ENCODE results near the gene KCNJ18. TPM values are rescaled to one million over a fixed set of nuclear protein-coding genes. Genes with fewer than 3 reads are reported as not detected.
"Not testable (repeated sequence)": the region's sequence is repeated elsewhere in the genome, so short reads cannot be mapped to it uniquely, and the experiment has no call there.

Gene KCNJ18
- total RNA-seq, 1 donor from 2014 or later, result not detected

DNA sequence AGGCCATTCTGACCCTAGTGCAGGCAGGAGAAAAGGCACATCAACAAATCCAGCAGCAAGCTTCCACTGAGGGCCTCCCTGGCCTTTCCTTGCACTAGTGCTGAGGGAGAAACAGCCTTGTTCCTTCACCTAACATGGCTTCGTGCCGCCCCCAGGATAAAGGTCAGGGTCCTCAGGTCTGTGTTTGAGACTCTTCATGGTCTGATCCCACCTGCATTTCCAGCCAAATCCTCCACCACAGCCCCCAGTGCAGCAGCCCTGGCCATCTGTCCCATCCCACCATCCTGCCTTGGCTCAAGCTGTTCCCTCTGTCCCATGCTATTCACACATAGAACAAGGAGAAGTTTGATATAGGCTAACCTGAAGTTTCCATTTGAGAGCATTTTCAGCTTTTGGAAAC lies 20.9 kb upstream of the KCNJ18 start:
- not testable (repeated sequence) for DNase-seq

- not testable (repeated sequence) for DNase-seq
These were observed 20.5 kb upstream of the KCNJ18 start for GRCh38 chr17:21671871-21672270.

DNA sequence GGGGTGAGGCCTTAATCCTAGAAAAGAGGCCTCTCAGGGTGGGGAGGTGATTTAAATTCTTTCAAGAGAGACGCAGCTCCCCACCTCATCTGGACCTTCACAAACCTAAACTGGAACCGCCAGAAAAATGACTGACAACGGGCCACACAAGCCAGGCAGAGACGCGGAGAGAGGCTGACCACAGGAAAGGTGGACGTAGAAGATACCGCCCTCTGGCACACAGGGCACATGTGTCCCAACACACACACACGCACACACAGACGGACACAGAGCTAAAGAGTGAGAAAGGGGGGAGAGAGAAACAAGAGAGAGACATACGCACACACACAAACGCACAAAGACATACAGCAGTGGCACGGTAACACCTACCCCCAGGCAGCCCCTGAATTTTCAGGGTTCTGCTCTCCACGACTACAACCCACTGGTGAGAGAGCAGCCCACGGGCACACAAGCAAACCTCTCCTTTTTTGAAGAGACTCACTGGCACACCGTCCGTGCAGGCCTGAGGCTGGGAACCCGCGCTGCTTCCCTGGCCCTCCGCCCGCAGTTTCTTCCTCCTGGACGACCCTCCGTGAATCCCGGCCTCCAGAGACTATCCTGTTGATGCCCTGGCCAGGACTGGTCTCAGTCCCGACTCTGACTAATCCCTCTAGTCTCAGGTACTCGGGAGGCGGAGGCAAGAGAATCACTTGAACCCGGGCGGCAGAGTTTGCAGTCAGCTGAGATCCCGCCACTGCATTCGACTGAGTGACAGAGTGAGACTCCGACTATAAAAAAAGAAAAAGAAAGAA lies 18.7 kb upstream of the KCNJ18 start:
- DNase-seq, result not testable (repeated sequence)

GRCh38 chr17:21674242-21674731 lies 18.0 kb upstream of the KCNJ18 start:
- no peak for DNase-seq

DNA sequence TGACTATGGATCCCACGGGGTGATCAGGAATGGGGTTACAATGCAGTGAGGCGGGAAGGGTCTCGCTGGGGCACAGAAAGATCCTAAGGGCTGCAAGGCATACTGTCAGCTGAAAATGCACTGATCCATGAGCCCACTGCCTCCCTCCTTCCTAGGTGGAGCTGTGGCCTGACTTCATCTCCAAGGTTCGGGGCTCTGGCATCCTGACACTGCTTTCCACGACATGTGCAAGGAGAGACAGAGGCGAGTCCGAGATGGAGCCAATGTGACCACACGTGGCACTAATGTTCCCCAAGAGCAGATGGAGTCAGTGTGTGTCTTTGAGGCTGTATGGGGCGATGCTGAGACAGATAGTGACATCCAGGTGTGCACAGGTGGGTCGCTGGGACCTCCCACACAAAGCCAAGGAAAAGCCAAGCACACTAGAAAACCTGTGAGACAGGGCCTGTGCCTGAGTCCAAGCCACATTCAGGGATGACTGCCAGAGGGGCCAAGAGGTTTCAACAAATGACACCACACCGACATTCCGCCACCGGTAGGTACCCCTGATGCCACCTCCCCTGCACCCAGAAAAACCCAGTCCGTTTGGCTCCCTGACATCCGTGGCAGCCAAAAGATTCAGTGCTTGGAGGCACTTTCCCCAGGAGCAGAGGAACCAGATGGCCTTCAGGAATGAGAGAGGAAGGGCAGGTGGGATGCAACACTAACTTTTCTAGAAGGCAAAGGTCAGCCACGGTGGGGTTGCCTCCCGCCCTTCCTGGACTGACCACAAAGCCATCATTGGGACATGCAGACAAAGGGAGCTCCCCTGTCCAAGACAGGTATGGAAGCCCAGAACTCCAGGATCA lies 17.2 kb upstream of the KCNJ18 start:
- not testable (repeated sequence) for DNase-seq

GRCh38 chr17:21675739-21676130 lies 16.6 kb upstream of the KCNJ18 start:
- not testable (repeated sequence) for DNase-seq

GRCh38 chr17:21676281-21677111 lies 15.8 kb upstream of the KCNJ18 start:
- DNase-seq, result no peak

DNA sequence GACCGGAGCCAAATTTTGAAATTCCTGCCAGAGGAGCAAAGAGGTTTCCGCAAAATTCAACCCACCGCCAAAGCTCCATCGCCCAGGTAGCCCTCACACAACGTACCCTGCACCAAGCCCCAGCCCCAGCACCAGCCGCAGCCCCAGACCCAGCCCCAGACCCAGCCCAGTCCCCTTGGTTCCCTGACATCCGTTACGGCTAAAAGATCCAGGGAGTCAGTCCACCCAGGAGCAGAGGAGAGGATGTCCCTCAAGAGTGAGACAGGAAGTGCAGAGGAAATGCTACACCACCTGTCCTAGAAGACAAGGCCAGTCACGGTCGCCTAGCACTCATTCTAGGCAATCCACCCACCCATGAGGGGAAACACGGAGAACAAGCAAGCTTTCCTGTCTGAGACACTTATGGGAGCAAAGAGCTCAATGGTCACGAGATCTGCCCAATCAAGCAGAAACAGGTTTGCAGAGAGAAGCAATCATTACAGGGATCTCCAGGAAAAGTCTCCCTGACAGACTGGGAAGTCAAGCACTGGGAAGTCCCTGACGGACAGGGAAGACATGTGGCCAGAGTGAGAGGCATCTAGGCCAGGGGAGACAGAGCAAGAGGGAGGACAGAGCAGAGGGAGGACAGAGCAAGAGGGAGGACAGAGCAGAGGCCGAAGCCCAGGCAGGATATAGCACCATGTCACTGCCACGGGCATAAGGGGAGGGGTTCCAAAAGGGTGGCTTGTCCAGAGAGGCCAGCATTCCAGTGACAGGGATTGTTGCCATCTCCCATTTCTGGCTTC lies 15.0 kb upstream of the KCNJ18 start:
- DNase-seq, result no peak

- DNase-seq, result no peak
These were observed 14.4 kb upstream of the KCNJ18 start for GRCh38 chr17:21677911-21678310.

GRCh38 chr17:21678393-21679081 lies 13.8 kb upstream of the KCNJ18 start:
- DNase-seq, result peak; percentile 47

DNA sequence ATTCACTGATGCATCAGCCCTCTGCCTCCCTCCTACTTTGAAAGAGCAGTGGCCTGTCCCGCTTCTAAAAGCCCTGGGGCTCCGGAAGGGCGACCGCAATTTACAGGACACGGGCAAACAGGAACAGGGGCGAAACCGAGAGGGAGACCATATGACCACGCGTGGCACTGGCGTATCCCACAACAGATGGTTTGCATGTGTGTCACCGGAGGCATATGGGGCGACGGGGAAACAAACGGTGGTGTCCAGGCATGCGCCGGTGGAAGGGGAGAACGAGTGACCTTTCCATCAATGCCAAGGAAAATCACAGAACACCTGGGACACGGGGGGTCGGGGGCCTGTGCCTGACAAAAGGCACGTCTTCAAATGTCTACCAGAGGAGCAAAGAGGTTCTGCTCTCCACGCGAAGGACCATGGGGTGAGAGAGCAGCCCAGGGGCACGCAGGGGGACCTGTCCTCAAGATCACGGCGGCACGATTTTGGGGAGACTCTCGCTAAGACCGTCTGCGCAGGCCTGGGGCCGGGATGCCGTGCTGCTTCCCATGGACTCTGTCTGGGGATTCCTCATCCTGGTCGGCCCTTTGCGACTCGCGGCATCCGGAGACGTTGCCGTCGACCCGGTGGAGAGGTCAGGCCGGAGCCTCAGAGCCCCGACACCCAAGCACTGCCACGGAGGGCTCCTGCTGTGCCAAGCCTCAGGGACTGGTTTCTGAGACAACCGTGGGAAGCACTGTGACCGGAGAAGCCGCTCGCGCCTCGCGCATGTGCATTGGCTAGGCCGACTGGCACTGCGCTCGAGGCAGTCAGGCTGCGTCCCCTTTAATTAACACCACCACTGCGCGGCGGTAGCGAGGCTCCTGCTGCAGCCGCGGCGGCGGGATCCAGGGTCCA lies 12.8 kb upstream of the KCNJ18 start:
- no peak for DNase-seq

GRCh38 chr17:21680366-21680765 lies 12.0 kb upstream of the KCNJ18 start:
- no peak for DNase-seq

GRCh38 chr17:21680850-21681351 lies 11.4 kb upstream of the KCNJ18 start:
- not testable (repeated sequence) for DNase-seq

- DNase-seq, result not testable (repeated sequence)
These were observed 10.7 kb upstream of the KCNJ18 start for GRCh38 chr17:21681576-21681975.

- not testable (repeated sequence) for DNase-seq
These were observed 10.2 kb upstream of the KCNJ18 start for GRCh38 chr17:21682130-21682529.

GRCh38 chr17:21683142-21683712 lies 9.1 kb upstream of the KCNJ18 start:
- not testable (repeated sequence) for DNase-seq

DNA sequence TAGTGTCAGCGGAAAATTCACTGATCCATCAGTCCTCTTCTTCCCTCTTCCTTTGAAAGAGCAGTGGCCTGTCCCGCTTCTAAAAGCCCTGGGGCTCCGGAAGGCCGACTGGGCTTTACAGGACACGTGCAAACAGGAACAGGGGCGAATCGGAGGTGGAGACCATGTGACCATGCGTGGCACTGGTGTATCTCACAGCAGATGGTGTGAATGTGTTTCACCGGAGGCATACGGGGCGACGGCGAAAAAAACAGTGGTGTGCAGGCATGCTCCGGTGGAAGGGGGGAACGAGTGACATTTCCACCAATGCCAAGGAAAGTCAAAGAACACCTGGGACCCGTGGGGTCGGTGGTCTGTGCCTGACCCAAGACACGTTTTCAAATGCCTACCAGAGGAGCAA lies 8.4 kb upstream of the KCNJ18 start:
- not testable (repeated sequence) for DNase-seq

DNA sequence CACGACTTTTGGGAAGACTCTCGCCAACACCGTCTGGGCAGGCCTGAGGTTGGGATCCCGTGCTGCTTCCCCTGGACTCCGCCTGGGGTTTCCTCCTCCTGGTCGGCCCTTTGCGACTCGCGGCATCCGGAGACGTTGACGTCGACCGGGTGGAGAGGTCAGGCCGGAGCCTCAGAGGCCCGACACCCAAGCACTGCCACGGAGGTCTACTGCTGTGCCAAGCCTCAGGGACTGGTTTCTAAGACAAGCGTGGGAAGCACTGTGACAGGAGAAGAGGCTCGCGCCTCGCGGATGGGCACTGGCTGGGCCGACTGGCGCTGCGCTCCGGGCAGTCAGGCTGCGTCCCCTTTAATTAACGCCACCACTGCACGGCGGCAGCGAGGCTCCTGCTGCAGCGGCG lies 7.9 kb upstream of the KCNJ18 start:
- DNase-seq, result not testable (repeated sequence)
